GM12875 (cell line): ENCODE measurements around the gene ANKRD36.
"Not testable (repeated sequence)": the region's sequence is repeated elsewhere in the genome, so short reads cannot be mapped to it uniquely, and the experiment has no call there.

Source experiments
- H3K4me3 ChIP-seq: one replicate; pipeline ENCODE4 v1.5.1; 2011; ENCODE audit warnings: low read depth, low read length, control low read depth
- TF ChIP-seq, protein P1 (sequence below): IDR thresholded peaks from 2 replicates; pipeline ENCODE4 v1.5.1; 2011; ENCODE audit warnings: low read depth, mild to moderate bottlenecking, control low read depth, inconsistent platforms, low read length, moderate library complexity, borderline replicate concordance; ENCODE audit not compliant: insufficient read depth

The ANKRD36 gene

GRCh38 chr2:97095661-97096060 is 17.3 kb upstream of the ANKRD36 start:
- TF ChIP-seq, protein P1, sequence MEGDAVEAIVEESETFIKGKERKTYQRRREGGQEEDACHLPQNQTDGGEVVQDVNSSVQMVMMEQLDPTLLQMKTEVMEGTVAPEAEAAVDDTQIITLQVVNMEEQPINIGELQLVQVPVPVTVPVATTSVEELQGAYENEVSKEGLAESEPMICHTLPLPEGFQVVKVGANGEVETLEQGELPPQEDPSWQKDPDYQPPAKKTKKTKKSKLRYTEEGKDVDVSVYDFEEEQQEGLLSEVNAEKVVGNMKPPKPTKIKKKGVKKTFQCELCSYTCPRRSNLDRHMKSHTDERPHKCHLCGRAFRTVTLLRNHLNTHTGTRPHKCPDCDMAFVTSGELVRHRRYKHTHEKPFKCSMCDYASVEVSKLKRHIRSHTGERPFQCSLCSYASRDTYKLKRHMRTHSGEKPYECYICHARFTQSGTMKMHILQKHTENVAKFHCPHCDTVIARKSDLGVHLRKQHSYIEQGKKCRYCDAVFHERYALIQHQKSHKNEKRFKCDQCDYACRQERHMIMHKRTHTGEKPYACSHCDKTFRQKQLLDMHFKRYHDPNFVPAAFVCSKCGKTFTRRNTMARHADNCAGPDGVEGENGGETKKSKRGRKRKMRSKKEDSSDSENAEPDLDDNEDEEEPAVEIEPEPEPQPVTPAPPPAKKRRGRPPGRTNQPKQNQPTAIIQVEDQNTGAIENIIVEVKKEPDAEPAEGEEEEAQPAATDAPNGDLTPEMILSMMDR: no peak
- H3K4me3 ChIP-seq: no peak overlapping the region

DNA sequence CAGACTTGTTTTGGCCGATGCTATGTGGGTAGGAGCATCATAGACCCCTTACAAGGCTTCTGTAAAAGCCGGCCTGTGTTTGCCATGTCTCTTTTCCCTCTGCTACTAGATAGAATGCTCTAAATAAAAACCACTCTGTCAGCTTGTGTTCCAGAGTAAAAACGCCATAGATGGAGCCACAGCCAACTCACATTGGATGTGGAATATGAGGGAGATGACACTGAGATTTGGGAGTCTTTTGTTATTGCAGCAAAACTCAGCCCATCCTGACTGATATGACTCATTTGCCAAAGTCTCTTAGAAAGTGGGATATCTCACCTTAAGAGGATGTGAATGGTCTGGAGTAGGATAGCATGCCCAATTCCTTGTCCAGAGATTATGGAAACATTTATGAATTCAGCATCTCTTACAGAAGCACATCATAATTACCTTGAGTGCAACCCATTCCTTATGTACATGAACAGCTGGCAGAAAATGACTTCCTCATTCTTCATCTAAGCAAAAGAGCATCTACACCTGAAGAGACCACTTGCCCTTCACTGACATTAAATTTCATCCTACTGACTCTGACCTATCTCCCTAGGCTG is 14.1 kb upstream of the ANKRD36 start:
- H3K4me3 ChIP-seq: not testable (repeated sequence)

DNA sequence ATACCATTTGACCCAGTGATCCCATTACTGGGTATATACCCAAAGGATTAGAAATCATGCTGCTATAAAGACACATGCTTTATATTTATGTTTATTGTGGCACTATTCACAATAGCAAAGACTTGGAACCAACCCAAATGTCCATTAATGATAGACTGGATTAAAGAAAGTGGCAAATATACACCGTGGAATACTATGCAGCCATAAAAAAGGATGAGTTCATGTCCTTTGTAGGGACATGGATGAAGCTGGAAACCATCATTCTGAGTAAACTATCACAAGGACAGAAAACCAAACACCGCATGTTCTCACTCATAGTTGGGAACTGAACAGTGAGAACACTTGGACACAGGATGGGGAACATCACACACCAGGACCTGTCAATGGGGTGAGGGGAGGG is 6.1 kb upstream of the ANKRD36 start:
- not testable (repeated sequence) for H3K4me3 ChIP-seq

DNA sequence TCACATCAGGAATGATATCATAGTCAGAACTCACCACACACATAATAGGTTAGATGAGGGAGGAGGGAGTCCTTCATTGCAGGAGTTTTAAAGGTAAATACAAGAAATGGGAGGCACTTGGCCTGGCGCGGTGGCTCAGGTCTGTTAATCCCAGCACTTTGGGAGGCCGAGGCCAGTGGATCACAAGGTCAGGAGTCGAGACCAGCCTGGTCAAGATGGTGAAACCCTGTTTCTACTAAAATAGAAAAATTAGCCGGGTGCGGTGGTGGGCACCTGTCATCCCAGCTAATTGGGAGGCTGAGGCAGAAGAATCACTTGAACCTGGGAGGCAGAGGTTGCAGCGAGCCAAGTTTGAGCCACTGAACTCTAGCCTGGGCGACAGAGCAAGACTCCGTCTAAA is 1.7 kb upstream of the ANKRD36 start:
- H3K4me3 ChIP-seq: not testable (repeated sequence)

DNA sequence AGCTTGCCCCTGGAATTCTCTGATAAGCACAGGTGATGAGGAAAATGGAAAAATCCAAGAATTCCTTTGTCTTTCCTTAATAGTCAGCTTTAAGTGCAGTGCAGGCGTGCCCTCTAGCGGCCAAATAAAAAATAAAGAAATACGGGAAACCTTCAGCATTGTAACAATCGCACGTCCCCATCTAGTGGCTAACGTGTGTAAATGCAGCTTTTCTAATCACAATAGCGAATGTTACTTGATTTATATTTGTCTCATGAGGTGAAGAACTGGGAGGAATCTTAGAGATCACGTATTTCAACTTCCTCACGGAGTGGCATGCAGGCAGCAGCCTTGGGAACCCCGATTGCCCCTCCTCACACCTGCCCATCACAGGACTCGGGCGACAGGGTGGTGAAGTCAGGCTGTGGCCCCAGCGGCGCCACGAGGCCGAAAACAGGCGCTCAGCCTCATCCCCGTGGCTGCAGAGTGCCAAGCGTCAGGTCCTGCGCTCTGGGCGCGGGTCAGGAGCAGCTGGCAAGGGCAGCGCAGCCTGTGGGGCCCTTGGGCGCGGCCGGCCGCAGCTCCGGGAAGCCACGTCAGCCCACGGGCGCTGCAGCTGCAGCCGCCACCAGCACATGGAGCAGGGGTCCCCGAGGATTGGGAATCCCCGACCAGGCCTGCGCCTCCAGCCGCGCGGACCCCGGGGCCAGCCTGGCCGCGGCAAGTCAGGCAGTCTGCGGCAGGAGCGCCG is 468 bp upstream of the ANKRD36 start:
- H3K4me3 ChIP-seq: peak overlapping the region; percentile 68
- TF ChIP-seq, protein P1: peak; percentile 57

DNA sequence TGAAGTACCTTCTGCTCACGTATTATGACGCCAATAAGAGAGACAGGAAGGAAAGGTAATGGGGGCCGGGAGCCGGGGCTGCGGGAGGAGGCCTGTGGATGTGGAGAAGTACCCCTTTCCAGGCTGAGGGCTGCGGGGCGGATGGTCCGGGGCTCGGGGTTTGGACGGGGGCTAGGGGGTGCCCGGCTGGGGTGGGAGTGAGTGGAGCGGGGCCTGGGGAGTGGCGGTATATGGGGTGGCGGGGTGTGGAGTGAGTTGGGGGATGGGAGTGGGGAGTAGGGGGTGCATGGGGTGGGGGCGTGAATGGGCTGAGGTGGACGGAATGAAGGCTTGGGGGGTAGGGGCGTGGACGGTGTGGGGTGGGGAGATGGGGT is 916 bp downstream of the ANKRD36 start:
- H3K4me3 ChIP-seq: peak overlapping the region; percentile 56

- H3K4me3 ChIP-seq: not testable (repeated sequence)
Observed at GRCh38 chr2:97129090-97129489, 16.1 kb downstream of the ANKRD36 start.

DNA sequence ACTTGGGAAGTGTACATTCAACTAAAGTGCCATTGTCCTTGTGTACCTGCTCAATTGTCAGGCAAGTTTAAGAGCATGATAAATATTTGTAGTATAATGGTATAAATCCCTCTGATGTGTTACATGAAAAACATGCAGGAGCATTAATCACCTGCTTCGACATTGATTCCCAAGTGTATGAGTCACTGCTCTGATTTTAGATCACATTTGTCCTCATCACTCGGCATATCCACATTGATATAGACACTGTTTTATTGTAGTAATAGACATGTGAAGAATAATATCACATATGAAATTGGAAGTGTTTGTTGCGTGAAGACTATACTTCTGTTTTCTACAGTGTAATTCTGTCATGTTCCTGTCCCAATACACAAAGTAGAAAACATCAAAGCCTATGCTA is 31.1 kb downstream of the ANKRD36 start:
- H3K4me3 ChIP-seq: not testable (repeated sequence)

- H3K4me3 ChIP-seq: not testable (repeated sequence)
Observed at GRCh38 chr2:97166548-97166947, 53.6 kb downstream of the ANKRD36 start.

- H3K4me3 ChIP-seq: not testable (repeated sequence)
Observed at GRCh38 chr2:97167938-97168337, 55.0 kb downstream of the ANKRD36 start.

DNA sequence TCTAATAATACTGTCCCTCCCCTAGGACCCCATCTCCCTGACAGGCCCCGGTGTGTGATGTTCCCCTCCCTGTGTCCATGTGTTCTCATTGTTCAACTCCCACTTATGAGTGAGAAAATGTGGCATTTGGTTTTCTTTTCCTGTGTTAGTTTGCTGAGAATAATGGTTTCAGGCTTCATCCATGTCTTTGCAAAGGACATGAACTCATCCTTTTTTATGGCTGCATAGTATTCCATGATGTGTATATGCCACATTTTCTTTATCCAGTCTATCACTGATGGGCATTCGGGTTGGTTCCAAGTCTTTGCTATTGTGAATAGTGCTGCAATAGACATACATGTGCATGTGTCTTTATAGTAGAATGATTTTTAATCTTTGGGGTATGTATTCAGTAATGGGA is 55.6 kb downstream of the ANKRD36 start:
- not testable (repeated sequence) for H3K4me3 ChIP-seq

DNA sequence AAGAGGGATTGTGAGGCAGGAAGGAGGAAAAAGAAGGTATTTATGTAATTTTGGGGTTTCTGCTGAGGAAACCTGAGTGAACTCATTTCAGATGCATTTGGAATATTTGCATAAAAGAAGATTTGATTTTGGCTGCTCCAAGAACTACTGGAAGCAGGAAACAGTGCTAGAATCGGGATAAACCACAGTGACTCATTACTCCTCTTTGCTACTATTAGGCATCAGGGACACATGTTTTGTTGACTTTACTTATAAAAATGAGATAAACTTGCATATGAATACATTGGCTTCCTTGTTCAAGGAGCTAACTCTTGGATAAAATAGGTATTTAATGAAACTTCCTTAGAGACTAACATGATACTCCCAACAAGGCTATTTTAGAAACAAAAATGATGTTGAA is 67.4 kb downstream of the ANKRD36 start:
- H3K4me3 ChIP-seq: not testable (repeated sequence)

GRCh38 chr2:97195349-97195748 is 82.4 kb downstream of the ANKRD36 start:
- not testable (repeated sequence) for H3K4me3 ChIP-seq

GRCh38 chr2:97197251-97197650 is 84.3 kb downstream of the ANKRD36 start:
- not testable (repeated sequence) for H3K4me3 ChIP-seq

DNA sequence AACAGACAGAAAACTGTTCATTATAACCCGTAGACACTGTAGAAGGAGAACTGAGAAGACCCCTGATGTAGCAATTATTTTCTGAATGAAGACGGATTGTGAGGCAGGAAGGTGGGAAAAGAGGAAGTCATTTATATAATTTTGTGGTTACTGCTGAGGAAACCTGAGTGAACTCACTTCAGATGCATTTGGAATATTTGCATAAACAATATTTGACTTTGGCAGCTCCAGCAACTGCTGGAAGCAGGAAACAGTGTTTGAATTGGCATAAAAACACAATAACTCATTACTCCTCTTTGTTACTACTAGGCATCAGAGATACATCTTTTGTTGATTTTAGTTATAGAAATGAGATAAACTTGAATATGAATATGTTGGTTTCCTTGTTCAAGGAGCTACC is 87.9 kb downstream of the ANKRD36 start:
- not testable (repeated sequence) for H3K4me3 ChIP-seq

DNA sequence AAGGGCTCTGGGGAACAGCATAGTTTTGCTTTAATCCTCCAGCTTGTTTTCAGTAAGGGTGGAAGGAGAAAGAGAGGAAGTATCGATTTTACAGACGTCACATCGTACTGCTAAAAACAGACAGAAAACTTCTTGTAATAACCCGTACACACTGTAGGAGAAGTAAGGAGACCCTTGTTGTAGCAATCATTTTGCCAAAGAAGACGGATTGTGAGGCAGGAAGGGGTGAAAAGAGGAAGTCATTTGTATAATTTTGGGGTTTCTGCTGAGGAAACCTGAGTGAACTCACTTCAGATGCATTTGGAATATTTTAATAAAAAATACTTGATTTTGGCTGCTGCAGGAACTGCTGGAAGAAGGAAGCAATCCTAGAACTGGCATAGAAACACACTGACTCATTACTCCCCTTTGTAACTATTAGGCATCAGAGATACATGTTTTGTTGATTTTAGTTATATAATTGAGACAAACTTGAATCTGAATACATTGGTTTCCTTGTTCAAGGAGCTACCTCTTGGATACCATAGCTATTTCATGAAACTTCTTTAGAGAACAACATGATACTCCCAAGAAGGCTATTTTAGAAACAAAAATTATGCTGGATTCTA is 89.8 kb downstream of the ANKRD36 start:
- H3K4me3 ChIP-seq: not testable (repeated sequence)
